HG03354 (cell line): Measurements from ENCODE around the gene NRCAM.

Experiments
- ATAC-seq: cut with Tn5 transposase; IDR thresholded peaks from one replicate; pipeline ENCODE4 v1.9.1; 2021; ENCODE audit warnings: mild to moderate bottlenecking; ENCODE audit not compliant: unreplicated experiment, poor library complexity, severe bottlenecking

Gene NRCAM

DNA sequence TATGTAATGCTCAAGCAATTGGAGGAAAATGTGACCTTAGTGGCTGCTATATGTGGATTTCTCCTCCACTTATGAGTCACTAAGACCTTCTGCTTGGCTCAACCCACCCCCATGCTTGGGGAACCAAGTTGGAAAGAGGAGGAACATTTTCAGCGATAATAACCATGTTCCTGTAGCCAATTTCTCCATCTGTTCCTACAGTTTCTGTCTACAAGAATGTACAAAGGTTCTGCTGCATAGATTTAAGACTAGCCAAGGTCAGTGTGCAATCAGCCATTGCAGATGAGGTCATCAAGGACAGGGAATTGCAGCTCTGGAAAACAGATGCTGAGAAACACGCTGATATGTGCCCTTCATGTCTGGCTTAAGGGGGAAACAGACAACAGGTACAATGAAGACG lies 5.6 kb upstream of the NRCAM start:
- no peak for ATAC-seq

- ATAC-seq = no peak
Observed at GRCh38 chr7:108460964-108461363, 4.7 kb upstream of the NRCAM start.

GRCh38 chr7:108459922-108460551 lies 3.8 kb upstream of the NRCAM start:
- peak; percentile 44 for ATAC-seq

DNA sequence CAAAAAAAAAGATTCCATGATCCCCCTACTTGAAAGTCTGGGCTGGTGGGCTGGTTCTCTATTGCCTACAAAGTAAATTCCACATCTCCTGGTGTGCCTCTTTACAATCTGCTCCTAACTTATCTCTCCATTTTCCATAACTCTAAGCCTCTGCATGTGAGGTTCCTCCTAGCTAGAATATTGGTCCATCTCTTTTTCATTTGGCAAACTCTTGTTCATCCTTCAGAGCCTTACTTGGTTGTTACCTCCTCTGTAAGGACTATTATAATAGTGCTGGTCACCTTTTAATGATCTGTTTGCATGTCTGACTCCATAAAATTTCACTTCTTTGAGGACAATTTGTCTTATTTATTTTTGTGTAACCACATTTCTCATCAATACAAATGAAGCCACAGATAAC lies 1.6 kb upstream of the NRCAM start:
- ATAC-seq = no peak

DNA sequence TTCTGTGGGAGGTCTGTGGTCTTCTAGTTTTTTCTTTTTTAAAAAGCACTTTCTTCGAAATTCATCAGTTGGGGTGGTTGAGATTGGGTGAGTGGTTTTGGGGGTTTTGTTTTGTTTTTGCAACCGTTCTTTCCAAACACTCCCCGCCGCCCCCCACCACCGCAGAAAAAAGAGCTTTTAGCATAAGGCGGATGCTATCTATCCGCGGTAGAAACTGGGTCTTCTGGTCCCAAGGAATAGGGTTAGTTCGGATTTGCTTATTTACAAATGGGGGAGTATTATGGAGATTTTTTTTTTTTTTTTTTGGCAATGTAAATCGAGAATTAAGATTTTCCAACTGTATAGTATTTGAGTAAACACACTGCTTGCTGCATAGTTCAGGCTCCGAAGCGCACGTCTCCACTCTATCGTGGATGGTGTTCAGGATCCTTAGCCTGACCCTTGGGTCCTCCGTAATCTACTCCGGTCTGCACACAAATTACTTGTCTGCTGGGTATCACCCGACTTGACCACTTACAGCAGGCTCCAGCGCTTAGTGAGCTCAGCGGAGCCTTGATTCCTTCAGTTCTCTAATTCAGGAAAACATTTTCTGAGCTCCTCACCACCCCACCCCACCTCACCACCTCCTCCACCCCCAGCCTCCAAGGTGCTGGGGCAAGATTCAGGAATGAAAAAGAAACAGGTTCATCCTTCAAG lies 757 bp upstream of the NRCAM start:
- ATAC-seq = no peak

GRCh38 chr7:108455551-108455997 lies 662 bp downstream of the NRCAM start:
- peak; percentile 11 for ATAC-seq

DNA sequence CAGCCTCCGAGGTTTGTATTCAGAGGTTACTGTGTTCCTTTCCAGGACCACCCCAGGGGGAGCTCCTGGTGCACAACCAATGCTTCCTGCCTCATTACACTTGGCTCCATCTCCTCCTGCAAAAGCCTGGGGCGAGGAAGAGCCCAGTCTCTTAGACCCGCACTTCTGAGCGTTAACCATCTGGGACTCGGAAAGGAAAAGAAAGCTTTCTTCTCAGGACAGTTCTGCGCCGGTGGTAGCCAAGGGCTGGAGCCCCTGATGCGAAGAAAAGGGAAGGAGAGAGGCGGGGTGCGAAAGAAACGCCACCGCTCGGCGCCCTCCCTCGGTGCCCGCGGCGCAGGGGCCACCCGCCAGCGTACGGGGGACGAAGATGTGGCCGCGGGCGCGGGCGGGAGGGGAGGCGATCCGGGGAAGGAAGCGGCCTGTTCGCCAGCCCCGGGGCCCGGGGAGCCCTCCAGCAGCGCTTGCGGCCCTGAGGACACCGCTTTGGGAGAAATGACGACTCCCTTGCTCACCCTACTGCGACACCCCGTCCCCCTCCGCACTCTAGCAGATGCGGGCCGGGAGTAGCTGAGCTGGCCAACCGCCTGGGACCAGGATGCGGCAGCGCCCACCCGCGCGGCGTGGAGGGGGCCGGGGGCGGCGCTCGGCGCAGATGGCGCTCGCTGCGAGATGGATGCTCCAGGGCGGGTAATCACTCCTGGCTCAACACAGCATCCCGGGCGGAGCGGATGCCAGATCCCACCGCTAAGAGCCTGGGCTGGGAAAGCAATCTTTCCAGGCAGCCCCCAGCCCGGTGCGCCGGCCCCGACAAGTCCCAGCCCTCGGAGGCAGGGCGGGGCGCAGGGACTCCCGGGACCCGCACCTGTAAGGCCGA lies 1.3 kb downstream of the NRCAM start:
- ATAC-seq = no peak

DNA sequence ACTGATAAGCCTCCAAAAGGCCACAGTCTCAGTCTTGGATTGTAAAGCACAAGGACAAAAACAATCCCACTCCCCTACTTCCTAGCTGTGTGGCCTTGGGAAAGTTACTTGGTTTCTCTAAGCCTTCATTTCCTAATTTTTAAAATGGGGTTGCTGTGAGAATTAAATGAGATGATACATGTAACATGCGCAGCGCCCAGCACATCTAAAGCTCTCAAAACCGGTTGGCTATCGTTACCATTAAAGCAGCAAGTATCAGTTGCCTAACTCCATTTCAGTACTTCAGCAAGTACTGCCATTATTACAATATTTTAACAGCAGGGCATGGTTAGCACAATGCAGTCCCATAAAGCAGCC lies 1.9 kb downstream of the NRCAM start:
- ATAC-seq = no peak

DNA sequence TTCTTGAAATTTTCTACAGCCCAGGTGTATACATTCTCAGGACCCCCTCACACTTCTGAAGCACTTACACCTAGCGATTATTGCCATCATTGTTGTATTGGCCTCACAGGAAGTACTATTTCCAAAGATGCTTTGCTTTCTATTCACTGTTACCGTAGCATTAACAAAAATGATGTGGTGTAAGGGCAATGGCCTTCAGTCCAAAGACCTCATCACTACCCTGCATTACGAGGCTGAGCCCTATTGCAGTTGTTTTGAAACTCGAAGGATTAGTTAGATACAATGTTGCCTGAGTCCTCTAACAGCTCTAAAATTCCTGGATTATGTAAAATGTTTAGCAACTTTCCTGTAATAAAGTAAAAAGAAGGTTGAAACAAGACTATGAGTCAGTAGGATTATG lies 2.9 kb downstream of the NRCAM start:
- ATAC-seq = no peak

GRCh38 chr7:108452707-108453106 lies 3.5 kb downstream of the NRCAM start:
- ATAC-seq = peak; percentile 40

- no peak for ATAC-seq
Observed at GRCh38 chr7:108451296-108451848, 4.9 kb downstream of the NRCAM start.

GRCh38 chr7:108450160-108450559 lies 6.1 kb downstream of the NRCAM start:
- ATAC-seq = no peak

DNA sequence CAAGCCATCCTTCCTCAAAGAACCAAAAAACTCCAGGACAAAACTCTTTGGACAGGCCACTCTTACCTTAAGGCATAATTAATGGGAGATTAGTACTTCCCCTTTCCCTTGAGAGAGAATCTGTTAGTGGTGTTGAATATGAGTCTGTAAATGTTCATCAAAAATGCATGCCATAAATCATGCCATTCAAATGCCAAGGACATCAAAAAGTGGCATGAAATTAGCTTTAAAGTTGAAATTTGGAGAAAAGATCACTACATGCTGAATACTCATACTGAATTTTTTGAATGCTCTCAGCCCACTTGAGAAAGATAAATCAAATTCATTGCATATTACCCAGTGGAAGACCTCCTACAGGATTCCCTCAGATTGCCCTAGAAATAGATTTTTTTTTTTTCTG lies 6.7 kb downstream of the NRCAM start:
- ATAC-seq = no peak

DNA sequence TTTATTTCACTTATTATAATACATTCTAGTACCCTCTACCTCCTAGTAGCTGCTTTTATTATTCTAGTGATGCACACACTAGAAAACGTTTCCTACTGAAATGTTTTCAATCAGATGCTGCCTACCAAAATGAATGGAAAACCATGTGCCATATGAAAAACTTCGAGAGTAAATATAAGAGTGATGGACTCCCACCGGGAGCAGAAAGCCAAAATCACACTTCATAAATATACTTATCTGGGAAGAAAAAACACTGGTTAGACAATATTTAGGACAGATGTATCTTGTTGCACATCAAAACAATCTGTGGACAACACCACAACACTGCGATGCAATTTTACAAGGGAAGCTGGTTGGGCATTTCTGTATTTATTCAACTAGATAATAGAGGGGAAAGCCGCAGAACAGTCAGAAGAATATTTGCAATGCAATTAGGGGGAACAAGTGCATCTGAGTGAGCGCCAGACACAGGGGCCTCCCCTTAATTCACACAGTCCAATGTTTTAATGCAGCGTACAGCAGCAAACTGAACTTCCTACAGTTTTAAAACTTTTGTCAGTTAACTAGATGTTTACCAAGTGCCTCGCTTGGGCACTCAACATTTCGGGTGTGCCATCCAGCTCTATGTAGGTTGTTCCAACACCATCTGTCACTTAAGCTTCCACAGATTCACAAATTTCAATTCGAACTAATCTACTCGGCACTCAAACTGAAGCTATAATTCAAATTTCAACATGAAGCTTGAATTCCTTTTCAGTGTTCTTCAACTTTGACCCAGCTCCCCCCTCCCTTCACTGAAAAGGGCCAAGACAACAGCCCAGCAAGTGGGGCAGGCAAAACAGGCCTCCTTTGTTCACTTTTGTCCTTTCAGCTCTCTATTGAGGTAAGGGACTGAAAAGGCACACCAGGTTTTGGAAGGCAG lies 7.4 kb downstream of the NRCAM start:
- ATAC-seq = no peak

- no peak for ATAC-seq
Observed at GRCh38 chr7:108442039-108442568, 14.1 kb downstream of the NRCAM start.

GRCh38 chr7:108441392-108441955 lies 14.8 kb downstream of the NRCAM start:
- no peak for ATAC-seq

DNA sequence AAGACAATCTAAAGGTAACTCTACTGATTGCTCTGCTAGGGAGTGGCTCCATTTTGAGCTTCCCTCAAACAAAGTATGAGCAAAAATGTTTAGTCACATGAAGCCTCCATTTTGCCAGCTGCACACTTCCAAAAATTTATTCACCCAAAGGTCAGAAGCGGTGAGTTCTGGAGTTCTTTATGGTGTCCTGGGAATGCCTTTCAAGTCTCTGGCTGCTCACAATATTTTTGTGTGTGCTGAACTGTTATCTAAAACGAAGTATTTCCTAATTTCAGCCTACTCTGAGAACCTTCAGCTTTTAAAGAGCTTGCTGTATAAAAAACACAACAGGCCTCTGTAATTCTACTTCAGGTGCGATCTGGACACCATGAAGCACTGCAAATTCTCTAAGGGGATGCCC lies 15.6 kb downstream of the NRCAM start:
- ATAC-seq = no peak

DNA sequence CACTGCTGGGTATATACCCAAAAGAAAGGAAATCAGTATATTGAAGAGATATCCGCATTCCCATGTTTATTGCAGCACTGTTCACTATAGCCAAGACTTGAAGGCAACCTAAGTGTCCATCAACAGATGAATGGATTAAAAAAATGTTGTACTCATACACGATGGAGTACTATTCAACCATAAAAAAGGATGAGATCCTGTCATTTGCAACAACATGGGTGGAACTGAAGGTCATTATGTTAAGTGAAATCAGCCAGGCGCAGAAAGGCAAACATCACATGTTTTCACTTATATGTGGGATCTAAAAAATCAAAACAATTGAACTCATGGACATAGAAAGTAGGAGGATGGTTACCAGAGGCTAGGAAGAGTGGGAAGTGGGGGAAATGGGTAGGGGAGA lies 19.3 kb downstream of the NRCAM start:
- ATAC-seq = no peak

- no peak for ATAC-seq
Observed at GRCh38 chr7:108434010-108434409, 22.2 kb downstream of the NRCAM start.
